T-helper 1 cell (primary cell): Measurements from ENCODE around the gene HTT.
"Not testable (repeated sequence)": the region's sequence is repeated elsewhere in the genome, so short reads cannot be mapped to it uniquely, and the experiment has no call there.

Source experiments
- DNase-seq, 5 donors: peaks; one replicate each; pipeline ENCODE4 v3.0.0-alpha.2; 2012 to 2020

The HTT gene

GRCh38 chr4:3124070-3124767, 49.7 kb downstream of the HTT start:
- DNase-seq: no peak

DNA sequence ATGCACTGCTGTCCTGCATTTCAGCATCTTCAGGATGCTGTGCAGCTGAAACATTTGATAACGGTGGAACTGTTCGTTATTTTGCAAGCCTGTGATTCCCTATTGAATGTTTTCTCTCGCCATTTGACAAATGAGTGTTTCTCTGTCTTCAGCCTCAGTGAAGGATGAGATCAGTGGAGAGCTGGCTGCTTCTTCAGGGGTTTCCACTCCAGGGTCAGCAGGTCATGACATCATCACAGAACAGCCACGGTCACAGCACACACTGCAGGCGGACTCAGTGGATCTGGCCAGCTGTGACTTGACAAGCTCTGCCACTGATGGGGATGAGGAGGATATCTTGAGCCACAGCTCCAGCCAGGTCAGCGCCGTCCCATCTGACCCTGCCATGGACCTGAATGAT, 52.6 kb downstream of the HTT start:
- no peak for DNase-seq

DNA sequence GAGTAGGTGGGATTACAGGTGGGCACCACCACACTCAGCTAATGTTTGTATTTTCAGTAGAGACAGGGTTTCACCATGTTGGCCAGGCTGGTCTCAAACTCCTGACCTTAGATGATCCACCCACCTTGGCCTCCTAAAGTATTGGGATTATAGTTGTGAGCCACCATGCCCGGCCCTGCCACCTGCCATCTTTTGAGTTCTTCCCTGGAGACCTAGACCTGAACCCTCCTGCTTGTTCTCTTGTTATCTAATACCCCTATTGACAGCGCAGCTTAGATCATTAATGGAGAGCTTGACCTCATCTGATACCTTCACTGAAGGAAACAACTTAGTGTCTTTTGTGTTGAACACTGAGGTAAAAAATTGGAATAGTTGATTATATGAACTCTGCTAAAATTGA, 53.6 kb downstream of the HTT start:
- DNase-seq: no peak

- DNase-seq: no peak
Observed at GRCh38 chr4:3128976-3129375, 54.5 kb downstream of the HTT start.

GRCh38 chr4:3130201-3130600, 55.7 kb downstream of the HTT start:
- DNase-seq: no peak

DNA sequence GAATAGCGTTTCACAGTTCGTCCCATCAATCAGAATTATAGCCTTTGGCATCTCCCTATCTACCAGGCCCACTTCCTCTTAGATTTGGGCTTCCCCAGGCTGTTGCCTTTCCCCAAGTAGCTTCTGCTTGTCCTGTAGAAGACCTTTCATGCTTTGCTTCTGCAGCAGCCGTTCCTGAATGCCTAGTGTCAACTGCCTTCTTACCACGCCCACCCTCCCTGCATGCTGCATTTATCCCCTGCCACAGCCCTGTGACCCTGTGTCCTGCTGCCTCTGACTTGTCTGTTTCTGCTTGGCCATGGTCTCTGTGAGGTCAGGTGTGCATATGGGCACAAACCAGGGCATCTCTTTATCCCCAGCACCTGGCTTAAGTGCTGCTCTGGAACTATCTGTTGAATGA, 56.3 kb downstream of the HTT start:
- no peak for DNase-seq

DNA sequence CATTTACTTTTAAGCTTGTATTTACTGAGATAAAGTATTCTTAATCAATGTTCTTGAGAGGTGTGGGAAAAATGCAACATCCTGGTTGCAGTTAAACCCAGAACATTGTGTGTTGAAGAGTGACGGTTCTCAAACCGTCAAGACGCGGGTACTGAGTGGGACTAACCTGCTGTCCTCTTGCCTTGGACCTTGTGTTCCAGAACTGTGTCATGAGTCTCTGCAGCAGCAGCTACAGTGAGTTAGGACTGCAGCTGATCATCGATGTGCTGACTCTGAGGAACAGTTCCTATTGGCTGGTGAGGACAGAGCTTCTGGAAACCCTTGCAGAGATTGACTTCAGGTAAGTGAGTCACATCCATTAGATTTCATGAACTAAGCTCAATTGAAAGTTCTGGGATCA, 59.7 kb downstream of the HTT start:
- no peak for DNase-seq

DNA sequence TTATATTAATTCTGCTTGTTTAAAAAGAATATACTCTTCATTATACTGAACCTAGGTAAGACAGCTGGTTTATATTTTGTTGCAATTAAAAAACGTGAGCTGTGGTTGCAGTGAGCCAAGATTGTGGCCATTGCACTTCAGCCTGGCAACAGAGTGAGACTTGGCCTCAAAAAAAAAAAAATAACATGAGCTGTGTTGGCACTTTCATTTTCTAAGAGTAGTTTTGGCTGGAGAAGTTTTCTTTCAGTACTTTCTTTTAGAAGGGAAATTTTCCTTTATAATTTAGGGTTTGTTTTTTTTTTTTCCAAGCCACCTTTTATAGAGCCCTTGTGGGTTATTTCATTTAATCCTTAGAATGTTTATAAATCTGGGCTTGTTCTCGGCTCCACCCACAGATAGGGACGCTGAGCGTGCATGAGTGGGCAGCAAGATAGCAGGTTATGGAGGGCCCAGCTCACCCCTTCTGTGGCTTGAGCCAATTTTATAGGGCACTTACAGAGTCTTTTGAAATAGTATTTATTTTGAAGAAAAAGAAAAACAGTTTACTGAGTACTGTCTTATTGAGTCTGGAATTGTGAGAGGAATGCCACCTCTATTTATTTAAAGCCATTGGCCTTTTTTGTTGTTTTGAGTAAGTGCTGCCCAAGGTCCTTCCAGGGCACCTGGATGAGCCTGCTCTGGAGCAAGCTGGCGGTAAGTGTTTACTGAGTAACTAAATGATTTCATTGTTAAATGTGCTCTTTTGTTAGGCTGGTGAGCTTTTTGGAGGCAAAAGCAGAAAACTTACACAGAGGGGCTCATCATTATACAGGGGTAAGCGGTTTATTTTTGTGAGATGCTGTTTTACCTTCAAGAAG, 60.9 kb downstream of the HTT start:
- no peak for DNase-seq

GRCh38 chr4:3136454-3136853, 62.0 kb downstream of the HTT start:
- DNase-seq: no peak

DNA sequence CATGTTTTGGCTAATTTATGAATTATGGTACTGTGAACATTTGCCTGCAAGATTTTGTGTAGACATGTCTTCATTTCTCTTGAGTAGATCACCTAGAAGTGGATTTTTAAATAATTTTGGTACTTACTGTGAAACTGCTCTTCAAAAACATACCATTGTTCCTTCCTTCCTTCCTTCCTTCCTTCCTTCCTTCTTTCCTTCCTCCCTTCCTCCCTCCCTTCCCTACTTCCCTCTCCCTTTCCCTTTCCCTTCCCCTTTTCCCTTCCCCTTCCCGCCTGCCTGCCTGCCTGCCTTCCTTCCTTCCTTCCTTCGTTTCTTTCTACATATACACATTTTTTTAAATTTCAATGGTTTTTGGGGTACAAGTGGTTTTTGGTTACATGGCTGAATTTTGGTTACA, 63.4 kb downstream of the HTT start:
- no peak for DNase-seq

DNA sequence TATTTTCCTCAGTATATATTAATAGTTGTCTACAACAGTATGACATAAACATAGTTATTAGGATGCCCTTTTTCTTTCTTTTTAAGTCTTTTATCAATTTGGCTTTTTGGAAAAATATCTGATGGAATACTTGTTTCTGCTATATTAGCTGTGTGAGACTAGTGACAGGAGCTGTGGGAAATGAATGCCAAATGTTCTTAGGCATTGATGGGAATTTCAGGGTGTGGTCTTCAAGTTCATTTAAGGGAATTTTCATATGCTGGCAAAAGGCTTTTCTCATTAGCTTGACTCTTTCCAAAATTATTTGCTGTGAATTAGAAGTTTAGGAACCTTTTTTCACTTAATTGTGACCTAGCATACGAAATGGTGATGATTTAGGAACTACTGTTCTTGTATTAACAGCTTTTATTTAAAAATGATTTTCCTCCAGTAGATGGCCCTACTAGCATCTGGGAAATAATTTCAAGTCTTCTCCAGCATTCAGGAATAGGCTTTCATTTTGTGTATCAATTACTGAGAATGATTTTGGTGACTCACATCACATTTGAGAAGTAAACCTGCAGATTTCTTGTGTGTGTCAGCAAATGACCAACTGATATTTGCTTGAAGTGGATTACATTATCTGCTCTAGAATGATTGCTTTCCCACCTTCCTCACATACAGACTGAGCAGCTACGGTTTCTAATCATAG, 70.9 kb downstream of the HTT start:
- no peak for DNase-seq

GRCh38 chr4:3148926-3149325, 74.4 kb downstream of the HTT start:
- DNase-seq: no peak

- DNase-seq: not testable (repeated sequence)
Observed at GRCh38 chr4:3151238-3151637, 76.8 kb downstream of the HTT start.

GRCh38 chr4:3157366-3157765, 82.9 kb downstream of the HTT start:
- no peak for DNase-seq

GRCh38 chr4:3158841-3159240, 84.4 kb downstream of the HTT start:
- no peak for DNase-seq

DNA sequence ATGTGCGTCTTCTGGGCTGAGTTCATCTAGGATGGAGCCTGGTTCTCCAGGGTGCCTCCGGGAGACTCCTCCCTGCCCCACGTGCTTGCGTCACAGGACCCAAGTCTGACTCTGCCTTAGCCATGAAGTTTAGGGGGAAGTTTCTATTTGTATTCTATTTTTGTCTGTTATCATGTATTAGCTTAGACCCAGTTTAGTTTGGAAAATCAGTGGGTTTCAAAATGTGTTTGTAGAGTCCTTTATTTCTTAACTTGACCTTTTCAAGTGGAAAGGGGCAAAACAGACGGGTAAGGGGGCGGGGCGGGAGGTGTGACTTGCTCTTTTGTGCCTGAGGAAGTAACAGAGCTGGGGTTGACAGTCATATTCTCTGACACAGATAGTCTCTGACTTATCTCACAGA, 86.0 kb downstream of the HTT start:
- DNase-seq: no peak

- DNase-seq: not testable (repeated sequence)
Observed at GRCh38 chr4:3161044-3161443, 86.6 kb downstream of the HTT start.

DNA sequence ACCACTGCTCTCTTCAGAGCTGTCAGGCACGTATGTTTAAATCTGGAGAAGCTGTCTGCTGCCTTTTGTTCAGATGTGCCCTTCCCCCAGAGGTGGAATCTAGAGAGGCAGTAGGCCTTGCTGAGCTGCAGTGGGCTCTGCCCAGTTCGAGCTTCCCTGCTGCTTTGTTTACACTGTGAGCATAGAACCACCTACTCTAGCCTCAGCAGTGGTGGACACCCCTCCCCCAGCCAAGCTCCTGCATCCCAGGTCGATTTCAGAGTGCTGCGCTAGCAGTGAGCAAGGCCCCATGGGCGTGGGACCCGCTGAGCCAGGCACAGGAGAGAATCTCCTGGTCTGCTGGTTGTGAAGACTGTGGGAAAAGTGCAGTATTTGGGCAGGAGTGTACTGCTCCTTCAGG, 92.0 kb downstream of the HTT start:
- DNase-seq: not testable (repeated sequence)

DNA sequence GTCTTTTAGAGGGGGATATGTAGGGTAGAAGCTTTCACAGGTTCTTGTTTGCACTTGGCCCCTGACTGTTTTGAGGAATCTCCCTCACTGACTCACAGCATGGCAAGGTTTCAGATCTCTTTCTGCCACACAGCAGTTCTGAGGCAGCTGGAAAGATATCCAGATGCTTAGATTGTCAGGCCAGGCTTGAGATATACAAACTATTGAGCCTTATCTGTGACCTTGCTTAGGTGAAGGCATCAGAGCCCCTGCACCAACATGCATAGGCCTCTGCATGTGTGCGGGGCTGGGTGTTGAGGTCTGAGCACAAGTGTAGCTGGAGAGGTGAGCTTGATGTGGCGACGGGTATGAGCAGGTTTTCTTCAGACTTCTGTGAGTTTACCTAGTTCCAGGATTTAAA, 93.5 kb downstream of the HTT start:
- DNase-seq: no peak

GRCh38 chr4:3174371-3175338, 100.2 kb downstream of the HTT start:
- no peak for DNase-seq

- DNase-seq: no peak
Observed at GRCh38 chr4:3176367-3177229, 102.1 kb downstream of the HTT start.

DNA sequence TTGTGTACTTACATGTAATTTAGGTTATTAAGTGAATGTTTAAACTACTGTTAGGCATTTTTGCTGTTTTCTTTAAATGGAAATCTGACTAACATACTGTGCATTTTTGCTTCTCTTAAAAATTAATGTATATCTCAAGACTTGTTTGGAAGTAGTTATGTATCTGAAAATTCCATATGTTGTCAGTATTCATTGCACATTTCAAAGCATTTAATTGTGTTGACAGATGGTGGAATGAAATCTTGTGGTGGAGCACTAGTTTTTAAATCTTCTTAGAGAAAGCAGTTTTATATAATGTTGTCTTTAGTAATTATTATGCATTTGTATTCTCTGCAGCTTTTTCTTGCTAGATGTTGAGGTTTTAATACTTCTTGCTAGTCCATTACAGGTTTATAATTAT, 102.9 kb downstream of the HTT start:
- DNase-seq: no peak
